T-helper 2 cell (primary cell): ENCODE measurements around the gene TRIP12.

Source experiments
- DNase-seq, 5 experiments: peaks; one replicate each; pipeline versions ENCODE4 v3.0.0 to v3.0.0-alpha.2; 2012 to 2022

The TRIP12 gene

GRCh38 chr2:229714080-229714735, 207.6 kb downstream of the TRIP12 start, which contains the start of gene DNER:
TSS of gene DNER (minus strand) at chr2:229714555. CDS start at chr2:229714423, 132 bp downstream.
- peak in 4 of 5 experiments; percentile 4 to 70 (median 32) for DNase-seq
